CD14-positive monocyte (primary cell): ENCODE data around the gene CBFB. TPM values are rescaled to one million over a fixed set of nuclear protein-coding genes. Genes with fewer than 3 reads are reported as not detected.
A peak's percentile ranks its signal among the peaks of the same experiment; 100 is the strongest.

ENCODE experiments used
- DNase-seq, 3 donors: peaks; one replicate each; pipeline ENCODE4 v3.0.0-alpha.2; 2011 to 2022
- H2AFZ ChIP-seq: 2 replicates; pipeline ENCODE4 v1.6.0; 2012; ENCODE audit warnings: mild to moderate bottlenecking, low read depth, low read length, inconsistent platforms; ENCODE audit not compliant: insufficient read depth, poor library complexity, severe bottlenecking
- H3K27ac ChIP-seq, 2 donors: 1 replicate in 1 of 2; 2 replicates in 1 of 2; pipeline ENCODE4 v1.5.1; 2012 to 2013; ENCODE audit warnings: low read length in 2 of 2, control low read depth in 1 of 2, inconsistent platforms in 1 of 2, low read depth in 1 of 2, mild to moderate bottlenecking in 1 of 2
- H3K27me3 ChIP-seq, 2 donors: one replicate each; pipeline versions ENCODE4 v1.6.0 to v1.6.1; 2011 to 2013; ENCODE audit warnings: low read length in 2 of 2; ENCODE audit not compliant: control insufficient read depth in 2 of 2, insufficient read depth in 2 of 2
- H3K36me3 ChIP-seq, 2 donors: replicated peaks in 1 of 2; 1 replicate in 1 of 2; 2 replicates in 1 of 2; pipeline versions ENCODE4 v1.5.1 to v1.6.1; 2012 to 2013; ENCODE audit warnings: low read length in 2 of 2, control low read depth in 1 of 2, inconsistent platforms in 1 of 2, mild to moderate bottlenecking in 1 of 2; ENCODE audit not compliant: insufficient read depth in 2 of 2, control insufficient read depth in 1 of 2
- H3K4me1 ChIP-seq, 2 donors: 1 replicate in 1 of 2; 2 replicates in 1 of 2; pipeline versions ENCODE4 v1.5.1 to v1.6.1; 2012 to 2013; ENCODE audit warnings: low read length in 2 of 2, control low read depth in 1 of 2, inconsistent platforms in 1 of 2, mild to moderate bottlenecking in 1 of 2, moderate library complexity in 1 of 2; ENCODE audit not compliant: insufficient read depth in 2 of 2, control insufficient read depth in 1 of 2
- H3K4me2 ChIP-seq: replicated peaks from 2 replicates; pipeline ENCODE3; 2012; ENCODE audit warnings: low read length, moderate library complexity, mild to moderate bottlenecking; ENCODE audit not compliant: poor library complexity, severe bottlenecking; ENCODE audit errors: extremely low read depth
- H3K4me3 ChIP-seq, 3 experiments: fragments of 200-600 bp in 1 of 3; sonication (generic) in 1 of 3; replicated peaks in 1 of 3; 1 replicate in 2 of 3; 2 replicates in 1 of 3; pipeline ENCODE4 v1.5.1; 2011 to 2013; ENCODE audit warnings: low read length in 3 of 3, mild to moderate bottlenecking in 3 of 3, control low read depth in 2 of 3, low read depth in 2 of 3, inconsistent platforms in 1 of 3, moderate library complexity in 1 of 3
- H3K79me2 ChIP-seq: 2 replicates; pipeline ENCODE4 v1.6.0; 2012; ENCODE audit warnings: mild to moderate bottlenecking, control low read depth, inconsistent platforms, low read length, moderate library complexity; ENCODE audit not compliant: insufficient read depth
- H3K9ac ChIP-seq: 2 replicates; pipeline ENCODE4 v1.6.0; 2017; ENCODE audit warnings: low read length, mild to moderate bottlenecking; ENCODE audit not compliant: insufficient read depth, poor library complexity, severe bottlenecking
- H3K9me3 ChIP-seq, 2 donors: replicated peaks in 1 of 2; 1 replicate in 1 of 2; 2 replicates in 1 of 2; pipeline versions ENCODE4 v1.5.1 to v1.6.1; 2012 to 2013; ENCODE audit warnings: low read length in 2 of 2, control low read depth in 1 of 2; ENCODE audit not compliant: control insufficient read depth in 1 of 2, insufficient read depth in 1 of 2
- H4K20me1 ChIP-seq: 2 replicates; pipeline ENCODE4 v1.6.0; 2012; ENCODE audit warnings: mild to moderate bottlenecking, low read length, control low read depth, moderate library complexity; ENCODE audit not compliant: insufficient read depth
- H3K27ac Mint-ChIP-seq, 7 donors: one replicate each; pipeline ENCODE4 v1.8.0; 2020; ENCODE audit warnings: mild to moderate bottlenecking in 7 of 7, mixed read lengths in 7 of 7, moderate library complexity in 6 of 7, inconsistent platforms in 2 of 7
- H3K27me3 Mint-ChIP-seq, 3 donors: one replicate each; pipeline ENCODE4 v1.8.0; 2021 to 2022; ENCODE audit warnings: low read depth in 3 of 3, mild to moderate bottlenecking in 3 of 3, mixed read lengths in 3 of 3, moderate library complexity in 3 of 3, inconsistent platforms in 1 of 3
- H3K36me3 Mint-ChIP-seq, 2 donors: one replicate each; pipeline ENCODE4 v1.8.0; 2020; ENCODE audit warnings: mixed read lengths in 2 of 2, inconsistent platforms in 1 of 2, mild to moderate bottlenecking in 1 of 2
- H3K4me1 Mint-ChIP-seq: one replicate; pipeline ENCODE4 v1.8.0; 2020; ENCODE audit warnings: mild to moderate bottlenecking, mixed read lengths
- H3K4me3 Mint-ChIP-seq, 2 donors: one replicate each; pipeline ENCODE4 v1.8.0; 2020; ENCODE audit warnings: mild to moderate bottlenecking in 2 of 2, mixed read lengths in 2 of 2, moderate library complexity in 1 of 2
- H3K9me3 Mint-ChIP-seq, 7 donors: one replicate each; pipeline ENCODE4 v1.8.0; 2020 to 2022; ENCODE audit warnings: mixed read lengths in 7 of 7, mild to moderate bottlenecking in 6 of 7, moderate library complexity in 6 of 7, inconsistent platforms in 2 of 7
- WGBS: methylation state at CpG from one replicate; pipeline ENCODE4 v1.1.5; 2013; ENCODE audit warnings: missing lambda C conversion rate; ENCODE audit not compliant: insufficient coverage; 5-methylcytosine and 5-hydroxymethylcytosine counted together
- intact Hi-C, 2 donors: fragments of 100-400 bp; cut with micrococcal nuclease; formaldehyde crosslinking; loops; one replicate each; pipeline versions ENCODE4 v1.15.0 to v1.15.1; 2023
- polyA plus RNA-seq, 3 donors: library from polyadenylated mRNA; depleted of rRNA in 1 of 3; unstranded in 2 of 3; stranded (reverse) in 1 of 3; fragments of 300-500 nt in 2 of 3; fragments of >200 nt in 1 of 3; fragmentation: Illumina TruSeq in 2 of 3; gene quantifications; 1 replicate in 2 of 3; 2 replicates in 1 of 3; pipeline ENCODE4 v1.2.3, GENCODE V29; 2012 to 2021
- TF ChIP-seq, protein P1 (sequence below): fragments of 200-600 bp; IDR thresholded peaks from one replicate; pipeline ENCODE4 v1.8.0; 2022; ENCODE audit warnings: antibody characterized with exemption, mild to moderate bottlenecking

Gene CBFB
- polyA plus RNA-seq, 3 donors = 28.3 to 45.4 (median 29.5) TPM

DNA sequence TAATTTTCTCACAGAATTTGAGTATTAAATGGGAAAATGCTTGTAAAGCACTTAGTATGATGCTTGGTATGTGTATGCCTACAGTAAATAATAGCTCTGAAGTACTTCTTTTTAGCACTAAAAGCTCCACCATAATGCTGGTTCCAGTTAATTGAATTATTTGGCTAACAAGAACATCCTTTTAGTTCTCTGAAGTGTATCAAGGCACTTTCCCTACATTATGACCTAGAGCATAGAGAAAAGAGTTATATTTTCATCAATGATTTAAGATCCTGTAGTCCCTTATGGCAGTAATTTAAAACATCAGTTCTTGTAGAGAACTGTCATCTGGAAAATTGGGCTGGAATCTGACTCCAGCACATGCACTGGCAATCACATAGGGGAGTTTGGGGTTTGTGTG, 58.9 kb downstream of the CBFB start:
- no peaks in the 10 kb centered on the region for H3K27me3 Mint-ChIP-seq
- H3K4me1 Mint-ChIP-seq = peaks cover 10% of the 10 kb centered on the region
- peaks cover 12% of the 10 kb centered on the region for H3K79me2 ChIP-seq
- H3K36me3 ChIP-seq = peaks cover 14 to 61% of the 10 kb centered on the region in 2 donors
- H3K9ac ChIP-seq = no peak overlapping the region
- peaks cover 31 to 50% of the 10 kb centered on the region in 2 donors for H3K36me3 Mint-ChIP-seq
- H3K27ac ChIP-seq = no peak overlapping the region
- H3K27me3 ChIP-seq = no peaks in the 10 kb centered on the region
- H3K4me1 ChIP-seq = peaks cover 2 to 4% of the 10 kb centered on the region in 2 donors
- no peak for DNase-seq
- H3K4me2 ChIP-seq = no peak overlapping the region
- H3K9me3 ChIP-seq = no peaks in the 10 kb centered on the region
- no peak overlapping the region for H3K27ac Mint-ChIP-seq
- peaks cover 22% of the 10 kb centered on the region for H4K20me1 ChIP-seq
- H2AFZ ChIP-seq = no peak overlapping the region
- intact Hi-C loops = loop anchor here in 1 of 2 donors (10.0 kb wide), 1 partner anchor 47 kb away; no protein-coding TSS in a partner anchor
- no peaks in the 10 kb centered on the region for H3K9me3 Mint-ChIP-seq
- no peak overlapping the region for H3K4me3 Mint-ChIP-seq
- TF ChIP-seq, protein P1, sequence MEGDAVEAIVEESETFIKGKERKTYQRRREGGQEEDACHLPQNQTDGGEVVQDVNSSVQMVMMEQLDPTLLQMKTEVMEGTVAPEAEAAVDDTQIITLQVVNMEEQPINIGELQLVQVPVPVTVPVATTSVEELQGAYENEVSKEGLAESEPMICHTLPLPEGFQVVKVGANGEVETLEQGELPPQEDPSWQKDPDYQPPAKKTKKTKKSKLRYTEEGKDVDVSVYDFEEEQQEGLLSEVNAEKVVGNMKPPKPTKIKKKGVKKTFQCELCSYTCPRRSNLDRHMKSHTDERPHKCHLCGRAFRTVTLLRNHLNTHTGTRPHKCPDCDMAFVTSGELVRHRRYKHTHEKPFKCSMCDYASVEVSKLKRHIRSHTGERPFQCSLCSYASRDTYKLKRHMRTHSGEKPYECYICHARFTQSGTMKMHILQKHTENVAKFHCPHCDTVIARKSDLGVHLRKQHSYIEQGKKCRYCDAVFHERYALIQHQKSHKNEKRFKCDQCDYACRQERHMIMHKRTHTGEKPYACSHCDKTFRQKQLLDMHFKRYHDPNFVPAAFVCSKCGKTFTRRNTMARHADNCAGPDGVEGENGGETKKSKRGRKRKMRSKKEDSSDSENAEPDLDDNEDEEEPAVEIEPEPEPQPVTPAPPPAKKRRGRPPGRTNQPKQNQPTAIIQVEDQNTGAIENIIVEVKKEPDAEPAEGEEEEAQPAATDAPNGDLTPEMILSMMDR = no peak
- H3K4me3 ChIP-seq = no peak overlapping the region

- H3K27me3 Mint-ChIP-seq = no peaks in the 10 kb centered on the region
- H2AFZ ChIP-seq = no peak overlapping the region
- H3K27me3 ChIP-seq = no peaks in the 10 kb centered on the region
- DNase-seq = no peak
- no peaks in the 10 kb centered on the region for H3K9me3 Mint-ChIP-seq
- H3K4me3 ChIP-seq = no peak overlapping the region
- H3K4me2 ChIP-seq = no peak overlapping the region
- no peaks in the 10 kb centered on the region for H3K9me3 ChIP-seq
- TF ChIP-seq, protein P1 = no peak
- 83% methylated on average over 1 of the region's 4 CpGs for WGBS
- no peak overlapping the region for H3K4me3 Mint-ChIP-seq
- H3K4me1 ChIP-seq = peaks cover 2 to 4% of the 10 kb centered on the region in 2 donors
- H3K4me1 Mint-ChIP-seq = peaks cover 8% of the 10 kb centered on the region
- no peak overlapping the region for H3K27ac ChIP-seq
- peaks cover 17 to 62% of the 10 kb centered on the region in 2 donors for H3K36me3 ChIP-seq
- H3K27ac Mint-ChIP-seq = peak overlapping the region in 2 of 7 donors; percentile 5 to 75
- H4K20me1 ChIP-seq = peaks cover 22% of the 10 kb centered on the region
- peaks cover 31 to 50% of the 10 kb centered on the region in 2 donors for H3K36me3 Mint-ChIP-seq
- intact Hi-C loops = loop anchor here in 1 of 2 donors (10.0 kb wide), 1 partner anchor 46 kb away; no protein-coding TSS in a partner anchor
- H3K79me2 ChIP-seq = peaks cover 15% of the 10 kb centered on the region
- H3K9ac ChIP-seq = no peak overlapping the region
Observed at GRCh38 chr16:67088551-67088950, 59.6 kb downstream of the CBFB start.
